Left kidney (tissue), 2 donors: ENCODE measurements around the gene PTPRM. TPM values are rescaled to one million over a fixed set of nuclear protein-coding genes. Genes with fewer than 3 reads are reported as not detected.
"Not testable (repeated sequence)": the region's sequence is repeated elsewhere in the genome, so short reads cannot be mapped to it uniquely, and the experiment has no call there.

Experiments
- DNase-seq: peaks from one replicate; pipeline ENCODE4 v3.0.0-alpha.2; 2013
- polyA plus RNA-seq: library from polyadenylated mRNA; unstranded; fragments of 120-200 nt; gene quantifications from one replicate; pipeline ENCODE4 v1.2.1, GENCODE V29; 2013; ENCODE audit not compliant: insufficient read length

PTPRM gene
- polyA plus RNA-seq, 1 donor, result 107 TPM

DNA sequence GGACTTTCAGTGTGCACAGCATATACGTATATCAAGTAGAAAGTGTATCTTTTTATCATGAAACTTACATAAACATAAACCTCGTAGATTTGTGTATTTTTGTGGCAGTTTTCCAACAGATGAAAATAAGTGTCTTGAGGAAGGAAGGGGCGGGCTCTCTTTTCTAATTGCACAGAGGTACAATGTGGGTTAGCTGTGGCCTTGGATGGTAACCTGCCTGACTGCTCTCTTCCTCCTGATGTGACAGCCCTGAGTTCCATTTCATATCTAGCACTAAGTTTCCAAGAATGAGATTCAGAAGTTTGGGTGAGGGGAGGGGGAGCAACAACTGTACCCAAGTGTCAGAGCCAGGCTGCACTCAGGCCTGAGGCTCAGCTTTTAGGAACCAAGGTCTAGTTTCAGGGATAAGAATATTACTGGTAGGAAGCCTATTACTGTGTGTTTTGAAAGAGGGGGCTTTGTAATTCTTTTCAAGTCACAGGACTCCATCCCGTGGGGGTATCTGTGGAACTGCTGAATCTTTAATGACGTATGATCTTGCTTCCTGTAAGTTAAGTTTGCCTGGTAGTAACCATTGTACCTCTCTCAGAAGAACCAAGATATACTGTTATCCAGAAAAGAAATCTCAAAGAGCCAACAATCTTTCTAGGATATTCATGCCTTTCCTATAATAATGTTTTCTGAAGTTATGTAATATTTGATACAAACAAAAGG is 483.7 kb downstream of the PTPRM start:
- DNase-seq, result no peak

DNA sequence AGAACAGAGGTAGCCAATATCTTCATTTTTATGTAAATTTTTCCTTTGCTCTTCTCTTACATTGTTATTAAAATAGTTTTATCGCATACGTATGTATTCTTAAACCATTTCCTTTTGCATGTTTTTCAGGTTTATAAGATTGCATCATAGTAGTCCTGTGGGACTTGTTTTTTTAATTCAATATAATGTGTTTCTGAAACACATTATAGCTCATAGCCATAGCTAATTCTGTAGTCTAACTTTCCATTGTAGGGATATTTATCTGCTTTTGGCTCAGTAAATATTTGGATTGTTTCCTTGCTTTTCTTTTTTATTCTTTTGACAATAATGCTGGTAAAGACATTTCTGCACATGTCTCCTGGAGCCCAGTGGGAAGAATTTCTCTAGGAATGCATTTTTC is 484.3 kb downstream of the PTPRM start:
- no peak for DNase-seq

DNA sequence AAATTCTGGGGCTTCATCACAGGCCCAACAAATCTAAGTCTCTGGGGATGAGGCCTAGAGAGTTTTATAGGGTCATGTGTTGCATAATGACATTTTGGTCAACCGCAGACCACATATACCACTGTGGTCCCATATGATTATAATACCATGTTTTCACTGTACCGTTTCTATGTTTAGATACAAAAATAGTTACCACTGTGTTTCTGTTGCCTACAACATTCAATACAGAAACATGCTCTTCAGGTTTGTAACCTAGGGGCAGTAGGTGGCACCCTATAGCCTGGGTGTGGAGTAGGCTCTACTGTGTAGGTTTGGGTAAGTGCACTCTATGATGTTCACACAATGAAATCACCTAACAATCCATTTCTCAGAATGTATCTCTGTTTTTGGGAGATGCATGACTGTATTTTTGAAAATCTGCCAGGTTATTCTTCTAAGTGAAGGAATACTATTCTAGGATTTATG is 485.2 kb downstream of the PTPRM start:
- no peak for DNase-seq

DNA sequence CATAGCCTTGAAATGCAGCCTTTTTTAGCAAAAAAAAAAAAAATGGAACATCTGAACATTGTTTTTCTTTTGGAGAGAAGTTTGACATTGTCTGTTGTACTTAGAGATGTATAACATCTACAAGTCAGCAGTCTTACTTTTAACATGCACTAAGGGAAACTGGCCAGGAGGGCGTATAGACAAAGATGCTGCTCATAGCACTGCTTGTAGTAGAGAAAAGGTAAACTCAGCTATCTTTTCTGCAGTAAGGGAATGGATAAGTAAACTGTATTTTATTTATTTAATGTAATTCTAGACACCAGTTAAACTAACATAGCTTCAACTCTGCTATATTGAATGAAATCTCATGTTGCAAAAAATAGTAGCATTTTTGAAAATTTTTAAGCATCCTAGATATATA is 489.6 kb downstream of the PTPRM start:
- no peak for DNase-seq

- DNase-seq, result not testable (repeated sequence)
These were observed 496.0 kb downstream of the PTPRM start for GRCh38 chr18:8063152-8063551.

GRCh38 chr18:8063733-8064132 is 496.6 kb downstream of the PTPRM start:
- no peak for DNase-seq

GRCh38 chr18:8065284-8065683 is 498.2 kb downstream of the PTPRM start:
- DNase-seq, result no peak

DNA sequence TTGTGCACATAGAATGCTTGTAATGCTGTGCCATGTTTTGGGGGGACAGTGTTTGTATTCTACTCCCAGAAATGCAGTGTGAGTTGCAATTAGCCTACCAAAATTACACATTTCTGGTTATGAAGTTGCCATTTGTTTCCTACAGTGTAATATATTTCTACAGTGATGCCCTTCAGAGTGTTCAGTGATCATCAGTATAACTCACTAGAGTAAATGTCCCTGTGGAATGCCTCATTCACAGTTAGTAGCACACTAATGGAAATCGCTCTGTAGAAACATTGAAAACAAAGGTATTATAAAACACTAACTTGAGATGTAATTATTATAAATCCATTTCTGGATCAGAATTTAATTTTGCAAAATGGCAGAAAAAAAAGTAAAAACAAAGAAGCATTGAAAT is 498.7 kb downstream of the PTPRM start:
- no peak for DNase-seq

DNA sequence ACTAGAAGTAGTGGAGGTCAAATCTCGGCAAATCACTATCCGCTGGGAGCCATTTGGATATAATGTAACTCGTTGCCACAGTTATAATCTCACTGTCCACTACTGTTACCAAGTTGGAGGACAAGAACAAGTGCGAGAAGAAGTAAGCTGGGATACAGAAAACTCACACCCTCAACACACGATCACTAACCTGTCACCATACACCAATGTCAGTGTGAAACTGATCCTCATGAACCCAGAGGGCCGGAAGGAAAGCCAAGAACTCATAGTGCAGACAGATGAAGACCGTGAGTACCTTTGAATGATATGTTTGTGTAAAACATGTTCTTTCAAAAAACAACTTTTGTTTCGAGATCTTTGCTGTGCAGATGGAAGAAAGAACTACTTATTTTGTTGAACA is 502.6 kb downstream of the PTPRM start:
- DNase-seq, result no peak

DNA sequence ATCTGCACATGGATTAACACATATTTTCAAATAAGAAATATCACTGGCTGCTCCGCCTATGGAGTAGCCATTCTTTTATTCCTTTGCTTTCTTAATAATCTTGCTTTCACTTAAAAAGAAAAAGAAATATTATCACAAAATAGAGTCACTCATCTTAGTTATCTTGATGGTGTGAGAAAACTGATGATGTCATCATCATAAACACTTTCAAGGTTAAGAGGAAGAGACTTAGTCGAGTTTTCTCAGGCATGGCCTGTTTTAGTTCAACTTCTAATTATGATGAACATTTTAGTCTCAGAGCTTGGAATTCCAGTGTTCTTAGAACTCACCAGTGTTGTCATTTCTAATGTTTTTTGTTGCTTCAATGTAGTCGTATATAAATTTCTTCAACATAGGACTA is 506.1 kb downstream of the PTPRM start:
- no peak for DNase-seq

GRCh38 chr18:8080092-8080491 is 513.0 kb downstream of the PTPRM start:
- DNase-seq, result no peak

DNA sequence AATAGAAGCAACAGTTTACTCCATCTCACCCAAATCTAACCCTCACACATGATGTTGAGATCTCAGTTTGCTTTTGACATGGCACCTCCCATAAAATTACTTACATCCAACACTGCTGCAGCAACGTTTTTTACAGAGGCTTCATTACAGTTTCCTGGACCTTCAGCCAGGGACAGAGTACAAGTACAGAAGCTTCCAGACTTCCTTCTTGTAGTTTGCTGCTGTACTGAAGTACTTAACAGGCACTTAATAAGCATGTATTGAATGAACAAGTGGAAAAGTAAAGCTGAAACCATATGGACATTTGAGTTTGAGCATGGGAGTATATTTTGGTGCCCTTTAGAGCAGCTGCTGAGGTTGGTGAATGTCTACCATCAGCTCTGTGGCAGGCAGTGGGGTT is 514.2 kb downstream of the PTPRM start:
- DNase-seq, result no peak

DNA sequence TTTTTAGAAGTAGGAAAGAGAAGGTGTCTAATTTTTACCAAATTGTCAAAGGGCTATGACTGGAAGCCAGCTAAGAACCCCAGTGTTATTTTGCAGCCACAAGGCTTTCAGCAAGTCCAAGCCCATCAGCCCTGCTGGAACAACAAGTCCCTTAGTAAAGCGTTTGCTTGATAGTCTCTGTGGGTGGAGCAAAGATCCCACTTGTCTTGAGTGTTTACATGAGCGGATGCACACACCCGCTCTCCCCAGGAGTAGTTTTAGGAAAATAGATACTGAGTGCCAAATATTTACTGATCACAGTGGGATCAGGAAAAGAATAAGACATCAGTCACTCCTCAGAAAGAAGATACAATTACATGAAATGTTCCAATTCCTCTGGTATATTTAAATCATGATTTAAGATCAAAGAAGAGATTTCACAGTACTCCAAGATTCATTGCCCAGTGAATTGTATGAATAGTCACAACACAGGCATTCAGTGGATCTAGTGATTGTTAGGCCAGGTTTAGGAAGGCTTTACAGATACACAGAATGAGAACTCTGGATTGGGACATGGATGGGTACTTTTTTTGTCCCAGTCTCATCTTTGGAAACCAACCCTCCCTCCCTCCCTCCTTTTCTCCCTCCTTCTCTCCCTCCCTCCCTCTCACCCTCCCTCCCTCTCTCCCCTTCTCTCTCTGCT is 514.9 kb downstream of the PTPRM start:
- no peak for DNase-seq

GRCh38 chr18:8084160-8084559 is 517.0 kb downstream of the PTPRM start:
- peak; percentile 32 for DNase-seq

DNA sequence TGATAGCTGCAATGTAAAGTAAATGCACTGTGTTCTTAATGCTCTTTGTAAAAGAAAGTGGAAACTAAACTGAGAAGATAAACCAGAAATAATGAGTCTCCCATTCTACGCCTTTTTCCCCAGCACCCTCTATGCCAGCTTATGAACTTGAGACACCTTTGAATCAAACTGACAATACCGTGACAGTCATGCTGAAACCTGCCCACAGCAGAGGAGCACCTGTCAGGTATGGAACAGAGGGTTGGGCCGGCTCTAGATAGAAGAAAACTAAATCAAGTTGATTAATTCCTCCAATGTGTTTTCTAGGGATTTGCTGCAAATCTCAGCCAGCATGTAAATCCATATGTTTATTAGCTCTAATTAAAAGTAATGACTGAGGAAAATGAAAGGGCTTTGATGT is 521.5 kb downstream of the PTPRM start:
- no peak for DNase-seq

DNA sequence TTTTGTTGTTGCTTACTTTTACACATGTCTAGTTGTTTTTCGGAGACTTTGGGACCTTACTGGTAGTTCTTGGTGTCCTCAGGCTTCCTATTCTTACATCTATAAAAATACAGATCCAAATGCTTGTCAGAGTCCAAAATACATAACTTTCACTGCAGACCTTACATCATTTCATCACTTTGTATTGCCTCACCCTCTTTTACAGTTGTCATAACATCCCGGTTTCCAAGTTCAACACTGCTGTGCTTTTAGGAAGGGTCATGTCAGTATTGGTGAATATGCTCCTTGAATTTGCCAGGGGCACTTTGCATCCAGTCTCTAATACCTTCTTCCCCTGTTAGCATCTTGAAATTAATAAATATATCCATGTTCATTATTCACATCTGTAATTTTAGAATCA is 523.9 kb downstream of the PTPRM start:
- no peak for DNase-seq

GRCh38 chr18:8095947-8096570 is 528.9 kb downstream of the PTPRM start:
- DNase-seq, result no peak

DNA sequence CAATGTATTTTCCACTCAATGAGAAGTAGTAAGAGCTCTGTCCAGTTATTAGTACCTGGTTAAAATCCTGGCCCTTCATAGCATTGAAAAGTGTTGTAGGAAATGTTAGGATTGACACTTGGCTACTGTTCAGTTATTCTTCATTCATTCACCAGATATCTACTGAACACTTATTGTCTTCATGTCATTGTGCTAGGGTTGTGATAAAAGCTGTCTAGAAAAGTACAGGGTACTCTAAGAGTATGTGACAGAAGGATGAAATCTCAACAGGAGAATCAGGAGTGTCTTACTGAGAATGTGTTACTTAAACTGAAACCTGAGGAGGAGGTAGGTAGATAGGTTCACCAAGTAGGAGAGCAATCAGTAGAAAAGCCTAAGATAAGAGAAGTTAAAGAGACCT is 530.3 kb downstream of the PTPRM start:
- no peak for DNase-seq

DNA sequence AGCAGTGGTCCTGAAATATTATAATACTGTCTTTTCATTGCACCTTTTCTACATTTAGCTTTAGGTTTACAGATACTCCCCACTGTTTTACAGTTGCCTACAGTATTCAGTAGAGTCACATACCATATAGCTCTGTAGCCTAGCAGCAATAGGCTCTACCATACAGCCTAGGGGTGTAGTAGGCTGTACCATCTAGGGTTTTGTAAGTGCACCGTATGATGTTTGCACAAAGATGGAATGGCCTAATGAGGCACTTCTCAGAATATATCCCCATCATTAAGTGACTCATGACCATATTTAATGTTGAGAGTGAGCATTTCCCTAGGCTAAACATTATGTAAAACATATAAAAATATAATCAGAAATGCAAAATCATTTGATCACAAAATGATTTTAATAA is 530.8 kb downstream of the PTPRM start:
- DNase-seq, result no peak

GRCh38 chr18:8106603-8107002 is 539.5 kb downstream of the PTPRM start:
- no peak for DNase-seq

DNA sequence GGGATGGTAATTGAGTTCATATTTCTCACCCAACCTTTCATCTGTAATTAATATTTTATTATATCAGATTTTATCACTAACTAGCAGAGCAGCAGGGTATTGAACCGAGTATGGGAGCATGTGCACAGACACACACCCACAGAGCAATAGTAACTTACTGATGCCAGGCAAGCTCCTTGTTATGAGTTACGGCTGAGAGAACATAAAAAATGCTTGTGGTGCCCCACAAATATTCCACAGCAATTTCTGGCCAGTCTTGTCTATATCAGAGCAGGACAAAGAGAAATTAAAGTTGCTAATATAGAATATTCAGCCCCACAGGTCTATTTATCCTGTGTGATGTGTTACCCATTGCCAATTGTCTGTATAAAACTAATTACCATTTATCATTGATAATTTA is 540.3 kb downstream of the PTPRM start:
- no peak for DNase-seq

GRCh38 chr18:8114480-8114879 is 547.4 kb downstream of the PTPRM start:
- no peak for DNase-seq

DNA sequence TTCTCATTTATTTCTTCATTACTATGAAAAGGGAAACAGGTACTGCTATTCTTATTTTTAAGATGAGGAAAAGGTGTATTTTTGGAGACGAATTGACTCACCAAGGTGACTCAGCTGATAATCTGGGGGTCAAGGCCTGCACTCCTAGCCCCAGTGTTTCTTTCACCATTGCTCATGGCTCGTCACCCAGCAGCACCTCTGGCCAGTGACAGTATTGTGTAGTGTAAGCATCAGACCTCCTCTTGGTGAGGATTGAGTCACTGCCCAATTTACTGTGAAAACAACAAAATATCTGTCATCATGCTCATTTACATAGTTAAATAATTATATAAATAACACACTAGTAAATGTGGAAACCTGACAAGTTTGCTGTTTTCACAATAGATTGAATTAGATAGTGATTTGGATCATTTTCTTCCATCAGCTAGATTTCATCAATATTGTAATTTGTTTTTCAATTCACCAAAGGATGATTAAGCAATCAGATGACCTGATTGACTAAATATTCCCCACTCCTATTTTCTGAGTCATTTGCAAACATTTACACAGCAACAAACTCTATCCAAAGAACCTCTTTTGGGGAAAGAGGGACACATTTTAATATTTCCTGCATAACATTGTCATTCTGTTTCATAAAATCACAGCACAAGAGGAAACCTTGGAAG is 549.4 kb downstream of the PTPRM start:
- DNase-seq, result no peak
